ENCODE measurements around the gene FMNL1.

FMNL1 gene

GRCh38 chr17:45218895-45219661 is 2.6 kb upstream of the FMNL1 start:
- peak overlapping the region; percentile 57 for H3K27ac ChIP-seq (ENCODE audit: low read length)

DNA sequence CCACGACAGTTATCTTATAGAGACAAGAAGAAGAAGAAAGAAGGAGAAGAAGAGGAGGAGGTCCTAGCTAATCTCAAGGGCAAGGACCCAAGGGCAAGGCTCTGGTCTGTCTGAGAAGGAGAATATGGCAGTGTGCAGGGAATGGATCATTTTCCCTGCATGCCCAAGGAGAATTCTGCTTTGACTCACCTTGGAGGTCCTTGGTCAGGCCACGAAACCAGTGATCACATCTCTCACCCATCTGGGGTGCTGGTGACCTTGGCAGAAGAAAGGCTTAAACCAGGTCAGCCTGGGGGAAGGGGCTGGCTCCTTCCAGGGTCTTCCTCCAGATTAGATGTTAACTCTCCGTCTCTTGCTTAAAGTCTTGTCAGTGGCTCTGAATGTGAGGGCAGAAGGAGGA is 1.6 kb upstream of the FMNL1 start:
- DNase-seq = no peak
- H3K4me2 ChIP-seq (ENCODE audit: insufficient read depth, low read length) = peak overlapping the region; percentile 86

More at GRCh38 chr17:45218895-45219661, 2.6 kb upstream of the FMNL1 start:
- H3K4me1 ChIP-seq (ENCODE audit: insufficient read depth, low read length) = peaks cover 40% of the 10 kb centered on the region
- ATAC-seq (ENCODE audit: insufficient read depth, low read depth) (peak; percentile 52), DNase-seq (peak; percentile 84)
- no peak for TF ChIP-seq EZH2 (IDR thresholded peaks at IDR 0.05; ENCODE audit: borderline replicate concordance, low read depth, low read length, severe bottlenecking)
- TF ChIP-seq, protein P1, sequence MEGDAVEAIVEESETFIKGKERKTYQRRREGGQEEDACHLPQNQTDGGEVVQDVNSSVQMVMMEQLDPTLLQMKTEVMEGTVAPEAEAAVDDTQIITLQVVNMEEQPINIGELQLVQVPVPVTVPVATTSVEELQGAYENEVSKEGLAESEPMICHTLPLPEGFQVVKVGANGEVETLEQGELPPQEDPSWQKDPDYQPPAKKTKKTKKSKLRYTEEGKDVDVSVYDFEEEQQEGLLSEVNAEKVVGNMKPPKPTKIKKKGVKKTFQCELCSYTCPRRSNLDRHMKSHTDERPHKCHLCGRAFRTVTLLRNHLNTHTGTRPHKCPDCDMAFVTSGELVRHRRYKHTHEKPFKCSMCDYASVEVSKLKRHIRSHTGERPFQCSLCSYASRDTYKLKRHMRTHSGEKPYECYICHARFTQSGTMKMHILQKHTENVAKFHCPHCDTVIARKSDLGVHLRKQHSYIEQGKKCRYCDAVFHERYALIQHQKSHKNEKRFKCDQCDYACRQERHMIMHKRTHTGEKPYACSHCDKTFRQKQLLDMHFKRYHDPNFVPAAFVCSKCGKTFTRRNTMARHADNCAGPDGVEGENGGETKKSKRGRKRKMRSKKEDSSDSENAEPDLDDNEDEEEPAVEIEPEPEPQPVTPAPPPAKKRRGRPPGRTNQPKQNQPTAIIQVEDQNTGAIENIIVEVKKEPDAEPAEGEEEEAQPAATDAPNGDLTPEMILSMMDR (IDR thresholded peaks at IDR 0.05; ENCODE audit: borderline replicate concordance, extremely low read depth, low read length, poor library complexity, severe bottlenecking) = peak; percentile 97
- no peak overlapping the region for H3K4me3 ChIP-seq (ENCODE audit: low read depth in 1 of 2, low read length in 2 of 2)
- H3K9me3 ChIP-seq (ENCODE audit: insufficient read depth, low read length, severe bottlenecking) = no peaks in the 10 kb centered on the region
- no peak overlapping the region for H2AFZ ChIP-seq (ENCODE audit: low read depth, low read length)
- no peaks in the 10 kb centered on the region for H3K27me3 ChIP-seq (ENCODE audit: insufficient read depth, low read length, poor library complexity)
- peak overlapping the region; percentile 16; the same call in 1 of the 2 replicates for H3K9ac ChIP-seq (ENCODE audit: low read depth, low read length)
- H3K79me2 ChIP-seq (ENCODE audit: insufficient read depth, low read length) = peaks cover 40% of the 10 kb centered on the region
- H3K4me2 ChIP-seq (ENCODE audit: insufficient read depth, low read length) = 0 out of 2 replicates have a peak overlapping the region, but pooled peaks have one; percentile 5
- H4K20me1 ChIP-seq (ENCODE audit: insufficient read depth, low read length) = 0 out of 2 replicates have a peak, but pooled peaks cover 5% of the 10 kb centered on the region
- peaks cover 7% of the 10 kb centered on the region; the same call in 1 of the 2 replicates for H3K36me3 ChIP-seq (ENCODE audit: insufficient read depth, low read length)

DNA sequence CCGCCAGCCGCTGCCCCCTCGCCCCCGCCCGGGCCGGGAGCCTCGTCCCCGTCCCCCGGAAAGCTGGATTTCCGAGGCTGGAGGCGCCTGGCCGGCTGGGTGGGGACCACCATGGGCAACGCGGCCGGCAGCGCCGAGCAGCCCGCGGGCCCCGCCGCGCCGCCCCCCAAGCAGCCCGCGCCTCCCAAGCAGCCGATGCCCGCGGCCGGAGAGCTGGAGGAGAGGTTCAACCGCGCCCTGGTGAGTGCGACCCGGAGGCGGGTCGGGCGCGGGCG is 266 bp downstream of the FMNL1 start:
- Histone ChIP-seq H3K36me3 (ENCODE audit: insufficient read depth, low read length) (peaks cover 11% of the 10 kb centered on the region; the same call in 1 of the 2 replicates), H3K4me3 (ENCODE audit: low read depth in 1 of 2, low read length in 2 of 2) (peak overlapping the region; percentile 69 to 73; a peak in 3 of 4 replicates), H3K4me2 (ENCODE audit: insufficient read depth, low read length) (peak overlapping the region; percentile 86), H3K27ac (ENCODE audit: low read length) (peak overlapping the region; percentile 95), H3K9ac (ENCODE audit: low read depth, low read length) (peak overlapping the region; percentile 93), H3K27me3 (ENCODE audit: insufficient read depth, low read length, poor library complexity) (no peaks in the 10 kb centered on the region), H3K9me3 (ENCODE audit: insufficient read depth, low read length, severe bottlenecking) (no peaks in the 10 kb centered on the region), H4K20me1 (ENCODE audit: insufficient read depth, low read length) (0 out of 2 replicates have a peak, but pooled peaks cover 5% of the 10 kb centered on the region), H2AFZ (ENCODE audit: low read depth, low read length) (no peak overlapping the region), H3K79me2 (ENCODE audit: insufficient read depth, low read length) (peaks cover 67% of the 10 kb centered on the region), H3K4me1 (ENCODE audit: insufficient read depth, low read length) (peaks cover 69% of the 10 kb centered on the region)
- ATAC-seq (ENCODE audit: insufficient read depth, low read depth) (no peak), DNase-seq (no peak)
- TF ChIP-seq, protein P1 (IDR thresholded peaks at IDR 0.05; ENCODE audit: borderline replicate concordance, extremely low read depth, low read length, poor library complexity, severe bottlenecking) = no peak
- no peak for TF ChIP-seq EZH2 (IDR thresholded peaks at IDR 0.05; ENCODE audit: borderline replicate concordance, low read depth, low read length, severe bottlenecking)

More for the DNA sequence above, 1.6 kb upstream of the FMNL1 start:
- H3K36me3 ChIP-seq (ENCODE audit: insufficient read depth, low read length) = peaks cover 11% of the 10 kb centered on the region; the same call in 1 of the 2 replicates
- no peak for TF ChIP-seq EZH2 (IDR thresholded peaks at IDR 0.05; ENCODE audit: borderline replicate concordance, low read depth, low read length, severe bottlenecking)
- TF ChIP-seq, protein P1 (IDR thresholded peaks at IDR 0.05; ENCODE audit: borderline replicate concordance, extremely low read depth, low read length, poor library complexity, severe bottlenecking) = no peak
- ATAC-seq (ENCODE audit: insufficient read depth, low read depth) = no peak
- H3K4me3 ChIP-seq (ENCODE audit: low read depth in 1 of 2, low read length in 2 of 2) = no peak overlapping the region
- H2AFZ ChIP-seq (ENCODE audit: low read depth, low read length) = no peak overlapping the region
- H3K27ac ChIP-seq (ENCODE audit: low read length) = peak overlapping the region; percentile 95
- peak overlapping the region; percentile 93; the same call in 1 of the 2 replicates for H3K9ac ChIP-seq (ENCODE audit: low read depth, low read length)
- H3K79me2 ChIP-seq (ENCODE audit: insufficient read depth, low read length) = peaks cover 50% of the 10 kb centered on the region
- 0 out of 2 replicates have a peak, but pooled peaks cover 5% of the 10 kb centered on the region for H4K20me1 ChIP-seq (ENCODE audit: insufficient read depth, low read length)
- H3K27me3 ChIP-seq (ENCODE audit: insufficient read depth, low read length, poor library complexity) = no peaks in the 10 kb centered on the region
- H3K9me3 ChIP-seq (ENCODE audit: insufficient read depth, low read length, severe bottlenecking) = no peaks in the 10 kb centered on the region
- H3K4me1 ChIP-seq (ENCODE audit: insufficient read depth, low read length) = peaks cover 50% of the 10 kb centered on the region
